Activated T-cell treated with anti-CD3 and anti-CD28 coated beads, Interleukin-2, amount 50 U/mL, for 72 hours (primary cell): ENCODE measurements around the gene PTPRQ. TPM values are rescaled to one million over a fixed set of nuclear protein-coding genes. Genes with fewer than 3 reads are reported as not detected.

ENCODE experiments used
- ATAC-seq, 2 donors: fragments of 150-1000 bp; cut with Tn5 transposase; replicated peaks in 1 of 2; 2 replicates each; pipeline ENCODE4 v1.10.0; 2021; ENCODE audit warnings: moderate library complexity in 2 of 2, mild to moderate bottlenecking in 1 of 2
- DNase-seq, 2 donors: peaks; one replicate each; pipeline ENCODE4 v3.0.0; 2021 to 2022; ENCODE audit warnings: mixed read lengths in 1 of 2
- H3K27ac Mint-ChIP-seq: one replicate; pipeline ENCODE4 v1.8.0; 2022; ENCODE audit warnings: mild to moderate bottlenecking, moderate library complexity, mixed read lengths
- H3K27me3 Mint-ChIP-seq: one replicate; pipeline ENCODE4 v1.8.0; 2022; ENCODE audit warnings: low read depth, mixed read lengths
- H3K36me3 Mint-ChIP-seq, 2 donors: one replicate each; pipeline ENCODE4 v1.8.0; 2022; ENCODE audit warnings: mixed read lengths in 2 of 2, mild to moderate bottlenecking in 1 of 2; ENCODE audit not compliant: insufficient read depth in 2 of 2
- H3K4me1 Mint-ChIP-seq: one replicate; pipeline ENCODE4 v1.8.0; 2022; ENCODE audit warnings: low read depth, mixed read lengths
- H3K4me3 Mint-ChIP-seq, 2 donors: one replicate each; pipeline ENCODE4 v1.8.0; 2022; ENCODE audit warnings: mild to moderate bottlenecking in 2 of 2, mixed read lengths in 2 of 2, moderate library complexity in 2 of 2
- H3K9me3 Mint-ChIP-seq, 2 donors: one replicate each; pipeline ENCODE4 v1.8.0; 2022; ENCODE audit warnings: mixed read lengths in 2 of 2
- total RNA-seq, 2 donors: library from RNA; stranded (reverse); gene quantifications; one replicate each; pipeline ENCODE4 v1.2.3, GENCODE V29; 2022

PTPRQ gene
- total RNA-seq, 2 donors from 2014 or later = not detected

- Mint-ChIP-seq H3K36me3 (no peaks in the 10 kb centered on the region), H3K27ac (no peak overlapping the region), H3K9me3 (peaks cover 1 to 3% of the 10 kb centered on the region in 2 donors), H3K4me3 (no peak overlapping the region), H3K27me3 (no peaks in the 10 kb centered on the region), H3K4me1 (no peaks in the 10 kb centered on the region)
- no peak for DNase-seq
- ATAC-seq = no peak
Observed at GRCh38 chr12:80485222-80485987, 41.4 kb downstream of the PTPRQ start.

- no peak for ATAC-seq
- no peaks in the 10 kb centered on the region for H3K27me3 Mint-ChIP-seq
- peaks cover 1 to 2% of the 10 kb centered on the region in 2 donors for H3K9me3 Mint-ChIP-seq
- no peak for DNase-seq
- H3K4me3 Mint-ChIP-seq = no peak overlapping the region
- no peaks in the 10 kb centered on the region for H3K36me3 Mint-ChIP-seq
- no peak overlapping the region for H3K27ac Mint-ChIP-seq
- no peaks in the 10 kb centered on the region for H3K4me1 Mint-ChIP-seq
Observed at GRCh38 chr12:80490329-80490728, 46.3 kb downstream of the PTPRQ start.

- ATAC-seq (no peak), DNase-seq (no peak)
- Mint-ChIP-seq H3K4me1 (no peaks in the 10 kb centered on the region), H3K27ac (no peak overlapping the region), H3K36me3 (no peaks in the 10 kb centered on the region), H3K4me3 (no peak overlapping the region), H3K27me3 (no peaks in the 10 kb centered on the region), H3K9me3 (peaks cover 0 to 1% of the 10 kb centered on the region in 2 donors)
Observed at GRCh38 chr12:80491166-80491565, 47.1 kb downstream of the PTPRQ start.

- Mint-ChIP-seq H3K4me3 (no peak overlapping the region), H3K27ac (no peak overlapping the region), H3K27me3 (no peaks in the 10 kb centered on the region), H3K4me1 (no peaks in the 10 kb centered on the region), H3K36me3 (no peaks in the 10 kb centered on the region), H3K9me3 (peaks cover 0 to 3% of the 10 kb centered on the region in 2 donors)
- DNase-seq = no peak
- ATAC-seq = no peak
Observed at GRCh38 chr12:80493466-80493865, 49.4 kb downstream of the PTPRQ start.

- peaks cover 0 to 3% of the 10 kb centered on the region in 2 donors for H3K9me3 Mint-ChIP-seq
- no peak for DNase-seq
- H3K4me1 Mint-ChIP-seq = no peaks in the 10 kb centered on the region
- no peak overlapping the region for H3K27ac Mint-ChIP-seq
- H3K4me3 Mint-ChIP-seq = no peak overlapping the region
- no peaks in the 10 kb centered on the region for H3K36me3 Mint-ChIP-seq
- ATAC-seq = no peak
- no peaks in the 10 kb centered on the region for H3K27me3 Mint-ChIP-seq
Observed at GRCh38 chr12:80494836-80495235, 50.8 kb downstream of the PTPRQ start.

- H3K36me3 Mint-ChIP-seq = no peaks in the 10 kb centered on the region
- ATAC-seq (no peak), DNase-seq (no peak)
- H3K27me3 Mint-ChIP-seq = no peaks in the 10 kb centered on the region
- H3K4me1 Mint-ChIP-seq = no peaks in the 10 kb centered on the region
- no peak overlapping the region for H3K4me3 Mint-ChIP-seq
- peaks cover 0 to 4% of the 10 kb centered on the region in 2 donors for H3K9me3 Mint-ChIP-seq
- no peak overlapping the region for H3K27ac Mint-ChIP-seq
Observed at GRCh38 chr12:80498059-80498728, 54.2 kb downstream of the PTPRQ start.

GRCh38 chr12:80504389-80505163 lies 60.5 kb downstream of the PTPRQ start:
- Mint-ChIP-seq H3K27me3 (no peaks in the 10 kb centered on the region), H3K36me3 (no peaks in the 10 kb centered on the region), H3K4me1 (no peaks in the 10 kb centered on the region), H3K9me3 (peaks cover 2% of the 10 kb centered on the region in 2 donors), H3K27ac (no peak overlapping the region), H3K4me3 (no peak overlapping the region)
- no peak for ATAC-seq
- no peak for DNase-seq

GRCh38 chr12:80509781-80510556 lies 65.9 kb downstream of the PTPRQ start:
- Mint-ChIP-seq H3K4me3 (no peak overlapping the region), H3K27ac (no peak overlapping the region), H3K4me1 (no peaks in the 10 kb centered on the region), H3K9me3 (no peaks in the 10 kb centered on the region), H3K27me3 (no peaks in the 10 kb centered on the region), H3K36me3 (no peaks in the 10 kb centered on the region)
- DNase-seq (no peak), ATAC-seq (no peak)

GRCh38 chr12:80512781-80513180 lies 68.7 kb downstream of the PTPRQ start:
- no peaks in the 10 kb centered on the region for H3K27me3 Mint-ChIP-seq
- H3K36me3 Mint-ChIP-seq = no peaks in the 10 kb centered on the region
- no peak overlapping the region for H3K27ac Mint-ChIP-seq
- H3K4me3 Mint-ChIP-seq = no peak overlapping the region
- DNase-seq = no peak
- H3K9me3 Mint-ChIP-seq = peaks cover under 1 to 6% of the 10 kb centered on the region in 2 donors
- ATAC-seq = no peak
- H3K4me1 Mint-ChIP-seq = no peaks in the 10 kb centered on the region

- ATAC-seq (no peak), DNase-seq (no peak)
- Mint-ChIP-seq H3K4me1 (no peaks in the 10 kb centered on the region), H3K4me3 (no peak overlapping the region), H3K27me3 (no peaks in the 10 kb centered on the region), H3K27ac (no peak overlapping the region), H3K9me3 (peaks cover 4 to 10% of the 10 kb centered on the region in 2 donors), H3K36me3 (peaks cover 0 to under 1% of the 10 kb centered on the region in 2 donors)
Observed at GRCh38 chr12:80513211-80513610, 69.2 kb downstream of the PTPRQ start.

- no peak overlapping the region for H3K27ac Mint-ChIP-seq
- H3K9me3 Mint-ChIP-seq = peaks cover 8 to 12% of the 10 kb centered on the region in 2 donors
- no peaks in the 10 kb centered on the region for H3K4me1 Mint-ChIP-seq
- no peak for DNase-seq
- H3K36me3 Mint-ChIP-seq = peaks cover 0 to 2% of the 10 kb centered on the region in 2 donors
- no peak for ATAC-seq
- H3K27me3 Mint-ChIP-seq = no peaks in the 10 kb centered on the region
- H3K4me3 Mint-ChIP-seq = no peak overlapping the region
Observed at GRCh38 chr12:80517655-80518054, 73.6 kb downstream of the PTPRQ start.

- Mint-ChIP-seq H3K27me3 (no peaks in the 10 kb centered on the region), H3K4me3 (no peak overlapping the region), H3K9me3 (no peaks in the 10 kb centered on the region), H3K36me3 (no peaks in the 10 kb centered on the region), H3K27ac (no peak overlapping the region), H3K4me1 (no peaks in the 10 kb centered on the region)
- no peak for ATAC-seq
- no peak for DNase-seq
Observed at GRCh38 chr12:80531646-80532045, 87.6 kb downstream of the PTPRQ start.
